Fibroblast of villous mesenchyme (primary cell): ENCODE measurements around the gene MAN1A2. TPM values are rescaled to one million over a fixed set of nuclear protein-coding genes. Genes with fewer than 3 reads are reported as not detected.
A peak's percentile ranks its signal among the peaks of the same experiment; 100 is the strongest.

Experiments
- DNase-seq: peaks from one replicate; pipeline ENCODE4 v3.0.0-alpha.2; 2010; ENCODE audit warnings: low read depth
- H3K4me3 ChIP-seq: 2 replicates; pipeline ENCODE4 v1.5.1; 2011; ENCODE audit warnings: low read depth, mild to moderate bottlenecking, low read length
- total RNA-seq: library from RNA; depleted of rRNA; stranded (reverse); fragments of >200 nt; gene quantifications from 2 replicates; pipeline ENCODE4 v1.2.3, GENCODE V29; 2012
- TF ChIP-seq, protein P1 (sequence below): IDR thresholded peaks from 2 replicates; pipeline ENCODE4 v1.5.1; 2012; ENCODE audit warnings: low read depth, mild to moderate bottlenecking, low read length; ENCODE audit not compliant: insufficient read depth

Gene MAN1A2
- total RNA-seq, 1 donor = 78.2 TPM

GRCh38 chr1:117371441-117372151 is 4.3 kb downstream of the MAN1A2 start:
- TF ChIP-seq, protein P1, sequence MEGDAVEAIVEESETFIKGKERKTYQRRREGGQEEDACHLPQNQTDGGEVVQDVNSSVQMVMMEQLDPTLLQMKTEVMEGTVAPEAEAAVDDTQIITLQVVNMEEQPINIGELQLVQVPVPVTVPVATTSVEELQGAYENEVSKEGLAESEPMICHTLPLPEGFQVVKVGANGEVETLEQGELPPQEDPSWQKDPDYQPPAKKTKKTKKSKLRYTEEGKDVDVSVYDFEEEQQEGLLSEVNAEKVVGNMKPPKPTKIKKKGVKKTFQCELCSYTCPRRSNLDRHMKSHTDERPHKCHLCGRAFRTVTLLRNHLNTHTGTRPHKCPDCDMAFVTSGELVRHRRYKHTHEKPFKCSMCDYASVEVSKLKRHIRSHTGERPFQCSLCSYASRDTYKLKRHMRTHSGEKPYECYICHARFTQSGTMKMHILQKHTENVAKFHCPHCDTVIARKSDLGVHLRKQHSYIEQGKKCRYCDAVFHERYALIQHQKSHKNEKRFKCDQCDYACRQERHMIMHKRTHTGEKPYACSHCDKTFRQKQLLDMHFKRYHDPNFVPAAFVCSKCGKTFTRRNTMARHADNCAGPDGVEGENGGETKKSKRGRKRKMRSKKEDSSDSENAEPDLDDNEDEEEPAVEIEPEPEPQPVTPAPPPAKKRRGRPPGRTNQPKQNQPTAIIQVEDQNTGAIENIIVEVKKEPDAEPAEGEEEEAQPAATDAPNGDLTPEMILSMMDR = no peak
- peak; percentile 30 for DNase-seq
- no peak overlapping the region for H3K4me3 ChIP-seq

DNA sequence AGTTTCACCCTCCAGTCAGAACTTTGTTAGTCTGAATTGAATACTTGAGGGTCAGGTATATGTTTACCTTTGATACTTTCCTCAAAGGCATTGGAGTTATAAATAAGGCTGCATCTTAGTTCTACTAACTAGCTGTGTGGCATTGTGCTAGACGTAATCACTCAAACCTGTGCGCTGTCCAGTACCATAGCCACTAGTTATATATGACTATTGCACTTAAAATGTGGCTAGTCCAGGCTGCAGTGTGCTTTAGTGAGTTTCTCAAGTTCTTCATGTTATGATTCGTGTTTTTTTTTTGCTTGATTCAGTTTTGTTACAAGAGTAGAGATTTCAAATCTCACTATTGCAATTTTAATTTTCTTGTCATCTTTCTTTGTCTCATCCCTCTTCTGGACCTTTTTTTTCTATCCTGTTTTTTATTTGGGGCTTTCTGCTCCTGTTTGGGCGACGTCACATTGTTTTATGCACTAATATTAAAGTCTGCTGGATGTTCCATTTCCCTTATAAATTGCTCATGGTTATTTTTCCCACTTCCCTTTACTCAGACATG is 5.7 kb downstream of the MAN1A2 start:
- no peak overlapping the region for H3K4me3 ChIP-seq
- no peak for DNase-seq
- TF ChIP-seq, protein P1 = no peak

DNA sequence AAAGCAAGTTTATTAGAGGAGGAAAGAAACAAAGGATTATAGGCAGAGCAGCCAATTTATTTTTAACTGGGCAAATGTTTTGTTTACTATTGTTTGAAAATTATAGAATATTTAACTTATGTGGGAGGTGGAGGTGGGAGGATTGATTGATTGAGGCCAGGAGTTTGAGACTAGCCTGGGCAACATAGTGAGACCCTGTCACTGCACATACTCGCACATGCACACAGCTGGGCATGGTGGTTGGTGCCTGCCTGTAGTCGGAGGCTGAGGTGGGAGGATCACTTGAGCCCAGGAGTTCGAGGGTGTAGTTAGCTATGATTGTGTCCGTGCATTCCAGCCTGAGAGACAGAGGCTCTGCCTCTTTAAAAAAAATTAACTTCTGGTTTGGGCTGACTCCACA is 6.7 kb downstream of the MAN1A2 start:
- H3K4me3 ChIP-seq = no peak overlapping the region
- TF ChIP-seq, protein P1 = no peak
- no peak for DNase-seq

DNA sequence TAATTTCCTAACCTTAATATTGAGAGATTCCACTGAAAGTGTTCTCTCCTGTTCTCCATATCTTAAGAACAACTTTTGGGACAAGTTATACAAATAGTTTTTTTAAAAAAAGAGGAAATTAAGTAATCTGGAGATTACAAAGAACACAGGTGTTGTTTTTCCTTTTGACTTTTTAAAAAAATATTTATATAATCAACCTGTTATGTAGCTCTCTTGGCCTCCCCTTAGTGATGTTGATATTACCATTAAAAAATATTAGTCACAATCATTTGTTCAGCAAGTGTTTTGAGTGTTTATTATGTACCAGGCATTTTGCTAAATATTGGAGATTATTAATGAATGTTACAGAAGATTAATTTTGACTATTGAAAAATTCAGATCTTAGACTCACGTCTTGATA is 8.1 kb downstream of the MAN1A2 start:
- no peak for DNase-seq
- TF ChIP-seq, protein P1 = no peak

GRCh38 chr1:117387060-117387633 is 19.9 kb downstream of the MAN1A2 start:
- no peak for DNase-seq
- no peak overlapping the region for H3K4me3 ChIP-seq
- TF ChIP-seq, protein P1 = no peak

More for the DNA sequence above, 8.1 kb downstream of the MAN1A2 start:
- no peak overlapping the region for H3K4me3 ChIP-seq

GRCh38 chr1:117388328-117388727 is 21.1 kb downstream of the MAN1A2 start:
- H3K4me3 ChIP-seq = no peak overlapping the region
- DNase-seq = no peak
- TF ChIP-seq, protein P1 = no peak
